Islet of Langerhans (tissue), 1 donor: ENCODE measurements around the gene B3GNT7.
"Not testable (repeated sequence)": the region's sequence is repeated elsewhere in the genome, so short reads cannot be mapped to it uniquely, and the experiment has no call there.

Experiments used
- FAIRE-seq: peaks from one replicate; lab custom pipeline; 2011; peaks lifted over from hg19 to GRCh38; lab: Jason Lieb, UNC

Gene B3GNT7

GRCh38 chr2:231429152-231429551, 33.6 kb downstream of the B3GNT7 start:
- no peak for FAIRE-seq

GRCh38 chr2:231429901-231430300, 34.4 kb downstream of the B3GNT7 start:
- no peak for FAIRE-seq

- FAIRE-seq, result not testable (repeated sequence)
Observed at GRCh38 chr2:231430437-231430836, 34.9 kb downstream of the B3GNT7 start.

- no peak for FAIRE-seq
Observed at GRCh38 chr2:231431606-231432005, 36.1 kb downstream of the B3GNT7 start.

GRCh38 chr2:231433990-231434389, 38.5 kb downstream of the B3GNT7 start:
- FAIRE-seq, result no peak

- FAIRE-seq, result no peak
Observed at GRCh38 chr2:231436957-231437356, 41.4 kb downstream of the B3GNT7 start.

GRCh38 chr2:231449503-231450054, 54.1 kb downstream of the B3GNT7 start:
- FAIRE-seq, result no peak

- no peak for FAIRE-seq
Observed at GRCh38 chr2:231450548-231450989, 55.1 kb downstream of the B3GNT7 start.
